ENCODE results near the gene ZNF333.
"Not testable (repeated sequence)": the region's sequence is repeated elsewhere in the genome, so short reads cannot be mapped to it uniquely, and the experiment has no call there.

The ZNF333 gene

GRCh38 chr19:14768001-14768400 lies 78.2 kb downstream of the ZNF333 start:
- no peak for DNase-seq (ENCODE audit: low read depth)

GRCh38 chr19:14769201-14769600 lies 79.4 kb downstream of the ZNF333 start:
- DNase-seq (ENCODE audit: low read depth) = no peak

GRCh38 chr19:14770136-14770535 lies 80.3 kb downstream of the ZNF333 start:
- no peak for DNase-seq (ENCODE audit: low read depth)

GRCh38 chr19:14770944-14771839 lies 81.3 kb downstream of the ZNF333 start:
- DNase-seq (ENCODE audit: low read depth) = no peak

- DNase-seq (ENCODE audit: low read depth) = no peak
Observed at GRCh38 chr19:14772467-14772866, 82.6 kb downstream of the ZNF333 start.

- no peak for DNase-seq (ENCODE audit: low read depth)
Observed at GRCh38 chr19:14772995-14773394, 83.1 kb downstream of the ZNF333 start.

- DNase-seq (ENCODE audit: low read depth) = not testable (repeated sequence)
Observed at GRCh38 chr19:14773722-14774121, 83.9 kb downstream of the ZNF333 start.

- DNase-seq (ENCODE audit: low read depth) = no peak
Observed at GRCh38 chr19:14774373-14774772, 84.5 kb downstream of the ZNF333 start.

- not testable (repeated sequence) for DNase-seq (ENCODE audit: low read depth)
Observed at GRCh38 chr19:14775326-14775725, 85.5 kb downstream of the ZNF333 start.

GRCh38 chr19:14775869-14776586 lies 86.2 kb downstream of the ZNF333 start:
- DNase-seq (ENCODE audit: low read depth) = no peak

GRCh38 chr19:14777645-14778044 lies 87.8 kb downstream of the ZNF333 start:
- not testable (repeated sequence) for DNase-seq (ENCODE audit: low read depth)

- DNase-seq (ENCODE audit: low read depth) = not testable (repeated sequence)
Observed at GRCh38 chr19:14778110-14778845, 88.4 kb downstream of the ZNF333 start, which contains the start of gene ADGRE2. Gene ADGRE2 (minus strand): TSS chr19:14778560. CDS start chr19:14776756, 1,804 bp downstream.

- DNase-seq (ENCODE audit: low read depth) = no peak
Observed at GRCh38 chr19:14779151-14779550, 89.3 kb downstream of the ZNF333 start.

GRCh38 chr19:14780622-14781225 lies 90.9 kb downstream of the ZNF333 start:
- DNase-seq (ENCODE audit: low read depth) = not testable (repeated sequence)

- not testable (repeated sequence) for DNase-seq (ENCODE audit: low read depth)
Observed at GRCh38 chr19:14781713-14782536, 92.1 kb downstream of the ZNF333 start.

GRCh38 chr19:14782626-14783409 lies 93.0 kb downstream of the ZNF333 start:
- DNase-seq (ENCODE audit: low read depth) = no peak

All from EH (cell line).